Measurements from ENCODE around the gene ADA. TPM values are rescaled to one million over a fixed set of nuclear protein-coding genes. Genes with fewer than 3 reads are reported as not detected.

ADA gene
- total RNA-seq, 2 donors from 2014 or later = 11.0 to 17.7 TPM

GRCh38 chr20:44614525-44614924 lies 37.0 kb downstream of the ADA start:
- intact Hi-C loops (cut with DNase I) = loop anchor here in 1 of 2 donors (5.0 kb wide), 1 partner anchor 82 kb away; no protein-coding TSS in a partner anchor
- peak; percentile 75 for DNase-seq (ENCODE audit: low spot score)

GRCh38 chr20:44613575-44613974 lies 37.9 kb downstream of the ADA start:
- intact Hi-C loops (cut with DNase I) = loop anchor here in 1 of 2 donors (5.0 kb wide), 1 partner anchor 81 kb away; no protein-coding TSS in a partner anchor
- DNase-seq (ENCODE audit: low spot score) = peak; percentile 52

DNA sequence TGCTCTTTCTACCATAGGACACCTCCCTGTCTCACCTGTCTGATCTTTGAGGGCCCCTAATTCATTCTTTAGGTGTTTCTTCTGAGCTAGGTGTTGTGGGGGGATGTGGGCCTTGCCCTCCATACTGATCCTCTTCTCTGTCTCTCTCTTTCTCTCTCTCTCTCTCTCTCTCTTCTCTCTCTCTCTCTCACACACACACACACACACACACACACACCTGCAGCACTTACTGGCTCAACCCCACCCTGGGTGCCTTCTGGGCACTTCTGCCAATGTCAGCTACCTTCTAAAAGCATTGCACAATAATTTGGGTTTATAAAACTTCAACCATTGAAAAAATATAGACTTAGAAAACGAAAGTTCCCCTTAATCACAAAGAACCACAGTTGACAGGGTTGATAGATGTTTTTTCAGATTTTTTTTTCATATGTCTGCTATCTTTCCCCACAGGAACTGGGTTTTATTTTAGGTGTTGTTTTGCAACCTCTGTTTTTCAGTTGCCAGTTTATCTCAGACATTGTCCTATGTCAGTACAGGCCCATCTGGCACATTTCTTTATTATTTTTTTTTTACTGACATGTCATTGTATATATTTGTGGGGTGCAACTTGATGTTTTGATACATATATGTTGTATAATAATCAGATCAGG lies 41.1 kb downstream of the ADA start:
- intact Hi-C loops (cut with DNase I) = loop anchor here (2.0 to 5.0 kb wide), 2 partner anchors 78 to 222 kb away; no protein-coding TSS in a partner anchor

GRCh38 chr20:44609516-44610312 lies 41.8 kb downstream of the ADA start:
- DNase-seq (ENCODE audit: low spot score) = peak; percentile 96

More for the DNA sequence above, 41.1 kb downstream of the ADA start:
- no peak for DNase-seq (ENCODE audit: low spot score)

GRCh38 chr20:44609006-44609515 lies 42.4 kb downstream of the ADA start:
- intact Hi-C loops (cut with DNase I) = no loop called here

More at GRCh38 chr20:44609516-44610312, 41.8 kb downstream of the ADA start:
- intact Hi-C loops (cut with DNase I) = loop anchor here (2.0 to 5.0 kb wide), 2 partner anchors 77 to 221 kb away; no protein-coding TSS in a partner anchor

GRCh38 chr20:44606725-44607441 lies 44.6 kb downstream of the ADA start:
- intact Hi-C loops (cut with DNase I) = no loop called here
- no peak for DNase-seq (ENCODE audit: low spot score)

More at GRCh38 chr20:44609006-44609515, 42.4 kb downstream of the ADA start:
- peak; percentile 64 for DNase-seq (ENCODE audit: low spot score)

- intact Hi-C loops (cut with DNase I) = no loop called here
- peak; percentile 74 for DNase-seq (ENCODE audit: low spot score)
Observed at GRCh38 chr20:44603327-44603726, 48.2 kb downstream of the ADA start.

- peak; percentile 94 for DNase-seq (ENCODE audit: low spot score)
- intact Hi-C loops (cut with DNase I) = no loop called here
Observed at GRCh38 chr20:44601801-44602204, 49.7 kb downstream of the ADA start.

DNA sequence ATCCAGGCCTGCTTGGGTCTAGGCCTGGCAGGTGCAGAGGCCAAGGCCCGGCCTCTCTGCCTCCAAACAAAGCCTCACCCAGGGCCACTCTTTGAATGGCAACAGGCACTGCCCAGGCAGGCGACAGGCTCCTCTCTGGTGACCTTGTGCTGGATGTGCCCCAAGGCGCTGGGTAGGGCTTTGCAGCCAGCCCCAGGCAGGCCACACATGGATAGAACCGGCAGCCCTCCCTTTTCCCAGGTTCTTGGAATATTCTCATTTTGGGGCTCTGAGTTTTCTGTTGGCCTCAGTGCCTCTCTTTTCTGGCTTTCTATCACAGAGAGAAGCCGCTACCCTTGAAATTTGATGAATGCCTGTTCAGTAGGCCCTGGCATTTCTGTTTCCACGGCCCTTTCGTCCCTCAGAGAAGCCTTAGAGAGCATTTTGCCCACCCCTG lies 50.2 kb downstream of the ADA start:
- DNase-seq (ENCODE audit: low spot score) = peak; percentile 72
- intact Hi-C loops (cut with DNase I) = no loop called here

- intact Hi-C loops (cut with DNase I) = no loop called here
- DNase-seq (ENCODE audit: low spot score) = peak; percentile 90
Observed at GRCh38 chr20:44600758-44601201, 50.7 kb downstream of the ADA start.

- intact Hi-C loops (cut with DNase I) = no loop called here
- peak; percentile 32 for DNase-seq (ENCODE audit: low spot score)
Observed at GRCh38 chr20:44600301-44600700, 51.2 kb downstream of the ADA start.

GRCh38 chr20:44599715-44600114 lies 51.8 kb downstream of the ADA start:
- intact Hi-C loops (cut with DNase I) = loop anchor here in 1 of 2 donors (10.0 kb wide), 1 partner anchor 55 kb away; no protein-coding TSS in a partner anchor
- no peak for DNase-seq (ENCODE audit: low spot score)

- intact Hi-C loops (cut with DNase I) = loop anchor here in 1 of 2 donors (10.0 kb wide), 1 partner anchor 54 kb away; no protein-coding TSS in a partner anchor
- DNase-seq (ENCODE audit: low spot score) = peak; percentile 83
Observed at GRCh38 chr20:44598423-44599305, 52.8 kb downstream of the ADA start.

- DNase-seq (ENCODE audit: low spot score) = peak; percentile 83
- intact Hi-C loops (cut with DNase I) = loop anchor here in 1 of 2 donors (10.0 kb wide), 1 partner anchor 53 kb away; no protein-coding TSS in a partner anchor
Observed at GRCh38 chr20:44597930-44598329, 53.6 kb downstream of the ADA start.

- intact Hi-C loops (cut with DNase I) = loop anchor here in 1 of 2 donors (10.0 kb wide), 1 partner anchor 53 kb away; no protein-coding TSS in a partner anchor
- DNase-seq (ENCODE audit: low spot score) = no peak
Observed at GRCh38 chr20:44597516-44597915, 54.0 kb downstream of the ADA start.

GRCh38 chr20:44596876-44597275 lies 54.6 kb downstream of the ADA start:
- no peak for DNase-seq (ENCODE audit: low spot score)

GRCh38 chr20:44596010-44596409 lies 55.5 kb downstream of the ADA start:
- DNase-seq (ENCODE audit: low spot score) = no peak
- intact Hi-C loops (cut with DNase I) = loop anchor here in 1 of 2 donors (10.0 kb wide), 1 partner anchor 51 kb away; no protein-coding TSS in a partner anchor

More at GRCh38 chr20:44596876-44597275, 54.6 kb downstream of the ADA start:
- intact Hi-C loops (cut with DNase I) = loop anchor here in 1 of 2 donors (10.0 kb wide), 1 partner anchor 52 kb away; no protein-coding TSS in a partner anchor

GRCh38 chr20:44594730-44595129 lies 56.8 kb downstream of the ADA start:
- peak; percentile 56 for DNase-seq (ENCODE audit: low spot score)
- intact Hi-C loops (cut with DNase I) = loop anchor here in 1 of 2 donors (10.0 kb wide), 1 partner anchor 50 kb away; no protein-coding TSS in a partner anchor
